ENCODE results near the gene CHD5.
A peak's percentile ranks its signal among the peaks of the same experiment; 100 is the strongest.

Gene CHD5

DNA sequence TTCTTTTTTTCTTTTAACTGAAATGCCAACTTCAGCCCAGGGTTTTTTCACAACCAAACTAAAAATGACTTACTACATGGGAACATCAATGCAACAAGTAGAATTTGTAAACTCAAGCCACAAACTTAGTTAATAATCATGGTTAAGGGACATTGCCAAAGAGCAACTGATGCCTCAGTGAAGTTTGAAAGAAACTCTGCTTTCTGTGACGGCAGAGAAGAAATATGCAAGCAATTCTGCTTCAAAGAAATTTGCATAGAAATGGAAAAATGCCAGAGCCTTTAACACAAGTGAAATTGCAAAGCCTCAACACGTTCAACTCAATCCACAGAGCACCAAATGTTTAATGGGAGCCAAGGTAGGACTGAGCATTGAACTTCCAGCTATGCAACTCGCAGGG lies 5.0 kb upstream of the CHD5 start:
- no peak for ATAC-seq
- TF ChIP-seq ZFP3 (CRISPR knock-in tag; IDR thresholded peaks at IDR 0.05) (no peak), ZFP30 (CRISPR knock-in tag; IDR thresholded peaks at IDR 0.05) (no peak), OSR1 (CRISPR knock-in tag; IDR thresholded peaks at IDR 0.05) (no peak), ZC3H10 (CRISPR knock-in tag; IDR thresholded peaks at IDR 0.05) (no peak), CSDC2 (CRISPR knock-in tag; IDR thresholded peaks at IDR 0.05) (no peak), ZNF8 (CRISPR knock-in tag; IDR thresholded peaks at IDR 0.05) (no peak), PPARA (CRISPR knock-in tag; IDR thresholded peaks at IDR 0.05; ENCODE audit: borderline replicate concordance) (no peak), BACH2 (CRISPR knock-in tag; IDR thresholded peaks at IDR 0.05; ENCODE audit: borderline replicate concordance) (no peak), ISL1 (CRISPR knock-in tag; IDR thresholded peaks at IDR 0.05) (no peak), TCF4 (CRISPR knock-in tag; IDR thresholded peaks at IDR 0.05; ENCODE audit: borderline replicate concordance) (no peak), TOX (CRISPR knock-in tag; IDR thresholded peaks at IDR 0.05; ENCODE audit: borderline replicate concordance) (no peak), GLIS3 (CRISPR knock-in tag; IDR thresholded peaks at IDR 0.05) (no peak), ZNF565 (CRISPR knock-in tag; conservative IDR thresholded peaks at IDR 0.05; ENCODE audit: low read depth) (no peak)
- TF ChIP-seq, protein P1, sequence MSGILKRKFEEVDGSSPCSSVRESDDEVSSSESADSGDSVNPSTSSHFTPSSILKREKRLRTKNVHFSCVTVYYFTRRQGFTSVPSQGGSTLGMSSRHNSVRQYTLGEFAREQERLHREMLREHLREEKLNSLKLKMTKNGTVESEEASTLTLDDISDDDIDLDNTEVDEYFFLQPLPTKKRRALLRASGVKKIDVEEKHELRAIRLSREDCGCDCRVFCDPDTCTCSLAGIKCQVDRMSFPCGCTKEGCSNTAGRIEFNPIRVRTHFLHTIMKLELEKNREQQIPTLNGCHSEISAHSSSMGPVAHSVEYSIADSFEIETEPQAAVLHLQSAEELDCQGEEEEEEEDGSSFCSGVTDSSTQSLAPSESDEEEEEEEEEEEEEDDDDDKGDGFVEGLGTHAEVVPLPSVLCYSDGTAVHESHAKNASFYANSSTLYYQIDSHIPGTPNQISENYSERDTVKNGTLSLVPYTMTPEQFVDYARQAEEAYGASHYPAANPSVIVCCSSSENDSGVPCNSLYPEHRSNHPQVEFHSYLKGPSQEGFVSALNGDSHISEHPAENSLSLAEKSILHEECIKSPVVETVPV (CRISPR knock-in tag; IDR thresholded peaks at IDR 0.05) = no peak
- TF ChIP-seq, protein P2, sequence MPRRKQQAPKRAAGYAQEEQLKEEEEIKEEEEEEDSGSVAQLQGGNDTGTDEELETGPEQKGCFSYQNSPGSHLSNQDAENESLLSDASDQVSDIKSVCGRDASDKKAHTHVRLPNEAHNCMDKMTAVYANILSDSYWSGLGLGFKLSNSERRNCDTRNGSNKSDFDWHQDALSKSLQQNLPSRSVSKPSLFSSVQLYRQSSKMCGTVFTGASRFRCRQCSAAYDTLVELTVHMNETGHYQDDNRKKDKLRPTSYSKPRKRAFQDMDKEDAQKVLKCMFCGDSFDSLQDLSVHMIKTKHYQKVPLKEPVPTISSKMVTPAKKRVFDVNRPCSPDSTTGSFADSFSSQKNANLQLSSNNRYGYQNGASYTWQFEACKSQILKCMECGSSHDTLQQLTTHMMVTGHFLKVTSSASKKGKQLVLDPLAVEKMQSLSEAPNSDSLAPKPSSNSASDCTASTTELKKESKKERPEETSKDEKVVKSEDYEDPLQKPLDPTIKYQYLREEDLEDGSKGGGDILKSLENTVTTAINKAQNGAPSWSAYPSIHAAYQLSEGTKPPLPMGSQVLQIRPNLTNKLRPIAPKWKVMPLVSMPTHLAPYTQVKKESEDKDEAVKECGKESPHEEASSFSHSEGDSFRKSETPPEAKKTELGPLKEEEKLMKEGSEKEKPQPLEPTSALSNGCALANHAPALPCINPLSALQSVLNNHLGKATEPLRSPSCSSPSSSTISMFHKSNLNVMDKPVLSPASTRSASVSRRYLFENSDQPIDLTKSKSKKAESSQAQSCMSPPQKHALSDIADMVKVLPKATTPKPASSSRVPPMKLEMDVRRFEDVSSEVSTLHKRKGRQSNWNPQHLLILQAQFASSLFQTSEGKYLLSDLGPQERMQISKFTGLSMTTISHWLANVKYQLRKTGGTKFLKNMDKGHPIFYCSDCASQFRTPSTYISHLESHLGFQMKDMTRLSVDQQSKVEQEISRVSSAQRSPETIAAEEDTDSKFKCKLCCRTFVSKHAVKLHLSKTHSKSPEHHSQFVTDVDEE (CRISPR knock-in tag; IDR thresholded peaks at IDR 0.05) = no peak
- TF ChIP-seq, protein P3, sequence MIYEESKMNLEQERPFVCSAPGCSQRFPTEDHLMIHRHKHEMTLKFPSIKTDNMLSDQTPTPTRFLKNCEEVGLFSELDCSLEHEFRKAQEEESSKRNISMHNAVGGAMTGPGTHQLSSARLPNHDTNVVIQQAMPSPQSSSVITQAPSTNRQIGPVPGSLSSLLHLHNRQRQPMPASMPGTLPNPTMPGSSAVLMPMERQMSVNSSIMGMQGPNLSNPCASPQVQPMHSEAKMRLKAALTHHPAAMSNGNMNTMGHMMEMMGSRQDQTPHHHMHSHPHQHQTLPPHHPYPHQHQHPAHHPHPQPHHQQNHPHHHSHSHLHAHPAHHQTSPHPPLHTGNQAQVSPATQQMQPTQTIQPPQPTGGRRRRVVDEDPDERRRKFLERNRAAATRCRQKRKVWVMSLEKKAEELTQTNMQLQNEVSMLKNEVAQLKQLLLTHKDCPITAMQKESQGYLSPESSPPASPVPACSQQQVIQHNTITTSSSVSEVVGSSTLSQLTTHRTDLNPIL (CRISPR knock-in tag; IDR thresholded peaks at IDR 0.05; ENCODE audit: low read depth) = no peak

DNA sequence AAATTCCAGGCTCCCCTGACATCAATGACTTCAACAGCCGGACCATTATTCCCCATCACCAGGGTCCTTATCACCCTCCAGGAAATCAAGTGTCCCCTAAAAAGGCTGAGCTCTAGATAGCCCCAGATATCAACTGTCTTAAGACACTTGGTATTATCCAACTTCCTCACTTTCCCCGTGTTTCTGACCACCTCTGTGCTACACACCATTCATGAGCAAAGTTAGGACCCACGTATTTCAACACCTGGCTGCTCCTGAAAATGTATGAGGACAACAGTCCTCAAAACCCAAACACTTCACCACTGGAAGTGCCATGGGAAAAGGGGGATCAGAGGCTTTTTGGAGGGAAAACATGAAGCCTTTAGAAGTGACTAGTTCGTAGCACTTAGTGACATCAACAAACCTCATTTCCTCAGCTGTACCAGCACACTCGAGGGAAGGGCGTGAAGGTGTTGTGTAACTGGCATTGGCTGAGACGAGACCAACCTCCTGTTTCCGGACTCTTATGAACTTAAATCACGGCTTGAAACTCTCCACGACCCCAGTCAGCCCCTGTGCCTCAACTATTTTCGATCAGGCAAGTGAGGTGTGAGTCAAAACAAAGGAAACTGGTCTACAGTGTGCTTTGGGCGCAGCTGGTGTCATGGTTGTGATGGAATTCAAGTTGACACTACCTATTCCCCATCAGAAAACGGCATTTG lies 4.1 kb upstream of the CHD5 start:
- no peak for TF ChIP-seq OSR1 (CRISPR knock-in tag; IDR thresholded peaks at IDR 0.05)
- TF ChIP-seq TCF4 (CRISPR knock-in tag; IDR thresholded peaks at IDR 0.05; ENCODE audit: borderline replicate concordance) = no peak
- TF ChIP-seq, protein P4, sequence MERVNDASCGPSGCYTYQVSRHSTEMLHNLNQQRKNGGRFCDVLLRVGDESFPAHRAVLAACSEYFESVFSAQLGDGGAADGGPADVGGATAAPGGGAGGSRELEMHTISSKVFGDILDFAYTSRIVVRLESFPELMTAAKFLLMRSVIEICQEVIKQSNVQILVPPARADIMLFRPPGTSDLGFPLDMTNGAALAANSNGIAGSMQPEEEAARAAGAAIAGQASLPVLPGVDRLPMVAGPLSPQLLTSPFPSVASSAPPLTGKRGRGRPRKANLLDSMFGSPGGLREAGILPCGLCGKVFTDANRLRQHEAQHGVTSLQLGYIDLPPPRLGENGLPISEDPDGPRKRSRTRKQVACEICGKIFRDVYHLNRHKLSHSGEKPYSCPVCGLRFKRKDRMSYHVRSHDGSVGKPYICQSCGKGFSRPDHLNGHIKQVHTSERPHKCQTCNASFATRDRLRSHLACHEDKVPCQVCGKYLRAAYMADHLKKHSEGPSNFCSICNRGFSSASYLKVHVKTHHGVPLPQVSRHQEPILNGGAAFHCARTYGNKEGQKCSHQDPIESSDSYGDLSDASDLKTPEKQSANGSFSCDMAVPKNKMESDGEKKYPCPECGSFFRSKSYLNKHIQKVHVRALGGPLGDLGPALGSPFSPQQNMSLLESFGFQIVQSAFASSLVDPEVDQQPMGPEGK (CRISPR knock-in tag; IDR thresholded peaks at IDR 0.05; ENCODE audit: borderline replicate concordance) = no peak
- TF ChIP-seq ZFP30 (CRISPR knock-in tag; IDR thresholded peaks at IDR 0.05) = no peak
- TF ChIP-seq ZC3H10 (CRISPR knock-in tag; IDR thresholded peaks at IDR 0.05) = no peak
- no peak for TF ChIP-seq ZNF70 (CRISPR knock-in tag; IDR thresholded peaks at IDR 0.05)
- peak; percentile 11 for ATAC-seq

GRCh38 chr1:6183520-6183989 lies 3.4 kb upstream of the CHD5 start:
- TF ChIP-seq CSDC2 (CRISPR knock-in tag; IDR thresholded peaks at IDR 0.05) (no peak), ARNTL (CRISPR knock-in tag; IDR thresholded peaks at IDR 0.05; ENCODE audit: borderline replicate concordance, low read depth) (no peak), ZNF565 (CRISPR knock-in tag; conservative IDR thresholded peaks at IDR 0.05; ENCODE audit: low read depth) (no peak)
- TF ChIP-seq, protein P4 (CRISPR knock-in tag; IDR thresholded peaks at IDR 0.05; ENCODE audit: borderline replicate concordance) = no peak
- TF ChIP-seq, protein P5, sequence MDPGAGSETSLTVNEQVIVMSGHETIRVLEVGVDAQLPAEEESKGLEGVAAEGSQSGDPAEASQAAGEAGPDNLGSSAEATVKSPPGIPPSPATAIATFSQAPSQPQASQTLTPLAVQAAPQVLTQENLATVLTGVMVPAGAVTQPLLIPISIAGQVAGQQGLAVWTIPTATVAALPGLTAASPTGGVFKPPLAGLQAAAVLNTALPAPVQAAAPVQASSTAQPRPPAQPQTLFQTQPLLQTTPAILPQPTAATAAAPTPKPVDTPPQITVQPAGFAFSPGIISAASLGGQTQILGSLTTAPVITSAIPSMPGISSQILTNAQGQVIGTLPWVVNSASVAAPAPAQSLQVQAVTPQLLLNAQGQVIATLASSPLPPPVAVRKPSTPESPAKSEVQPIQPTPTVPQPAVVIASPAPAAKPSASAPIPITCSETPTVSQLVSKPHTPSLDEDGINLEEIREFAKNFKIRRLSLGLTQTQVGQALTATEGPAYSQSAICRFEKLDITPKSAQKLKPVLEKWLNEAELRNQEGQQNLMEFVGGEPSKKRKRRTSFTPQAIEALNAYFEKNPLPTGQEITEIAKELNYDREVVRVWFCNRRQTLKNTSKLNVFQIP (CRISPR knock-in tag; IDR thresholded peaks at IDR 0.05; ENCODE audit: borderline replicate concordance, low read depth) = no peak
- TF ChIP-seq, protein P2 (CRISPR knock-in tag; IDR thresholded peaks at IDR 0.05) = no peak
- peak; percentile 59 for ATAC-seq

Data from SK-N-SH treated with all-trans-retinoic acid at 6 μM for 48 hours (cell line).